Liver (tissue), 9 donors: Measurements from ENCODE around the gene TJP3. TPM values are rescaled to one million over a fixed set of nuclear protein-coding genes. Genes with fewer than 3 reads are reported as not detected.

Experiments used
- DNase-seq: peaks from one replicate; pipeline ENCODE4 v3.0.0-alpha.2; 2017; ENCODE audit warnings: low spot score
- H3K27ac ChIP-seq, 2 donors: one replicate each; pipeline ENCODE4 v1.7.0; 2013; ENCODE audit warnings: inconsistent platforms in 2 of 2, low read length in 2 of 2, control low read depth in 1 of 2, low read depth in 1 of 2, mild to moderate bottlenecking in 1 of 2
- H3K27me3 ChIP-seq, 4 donors: one replicate each; pipeline versions ENCODE4 v1.6.1 to v1.7.0; 2013; ENCODE audit warnings: low read length in 3 of 4, inconsistent platforms in 1 of 4, mild to moderate bottlenecking in 1 of 4, moderate library complexity in 1 of 4; ENCODE audit not compliant: control insufficient read depth in 4 of 4, insufficient read depth in 4 of 4
- H3K36me3 ChIP-seq, 4 donors: one replicate each; pipeline versions ENCODE4 v1.6.1 to v1.7.0; 2013; ENCODE audit warnings: low read length in 3 of 4, mild to moderate bottlenecking in 3 of 4, low read depth in 1 of 4, moderate library complexity in 1 of 4; ENCODE audit not compliant: control insufficient read depth in 4 of 4, insufficient read depth in 3 of 4
- H3K4me1 ChIP-seq, 4 donors: one replicate each; pipeline versions ENCODE4 v1.6.1 to v1.7.0; 2013; ENCODE audit warnings: low read length in 3 of 4, mild to moderate bottlenecking in 3 of 4, moderate library complexity in 1 of 4; ENCODE audit not compliant: control insufficient read depth in 4 of 4, insufficient read depth in 4 of 4
- H3K4me3 ChIP-seq, 3 donors: one replicate each; pipeline versions ENCODE4 v1.6.1 to v1.7.0; 2013; ENCODE audit warnings: low read length in 3 of 3, control low read depth in 1 of 3, low read depth in 1 of 3, mild to moderate bottlenecking in 1 of 3
- H3K9ac ChIP-seq, 2 donors: one replicate each; pipeline ENCODE4 v1.7.0; 2013; ENCODE audit warnings: low read length in 2 of 2, mild to moderate bottlenecking in 2 of 2, moderate library complexity in 2 of 2, control low read depth in 1 of 2, low read depth in 1 of 2
- H3K9me3 ChIP-seq, 4 donors: one replicate each; pipeline versions ENCODE4 v1.6.1 to v1.7.0; 2013; ENCODE audit warnings: low read length in 3 of 4; ENCODE audit not compliant: control insufficient read depth in 4 of 4
- EGR1 ChIP-seq, 2 donors: IDR thresholded peaks; 2 replicates each; pipeline ENCODE4 v1.6.1; 2016 to 2018; ENCODE audit warnings: antibody characterized with exemption in 2 of 2, low read depth in 2 of 2
- FOXA2 ChIP-seq: IDR thresholded peaks from 2 replicates; pipeline ENCODE4 v1.6.1; 2016; ENCODE audit warnings: antibody characterized with exemption
- GABPA ChIP-seq, 2 donors: IDR thresholded peaks in 1 of 2; conservative IDR thresholded peaks in 1 of 2; 2 replicates each; pipeline ENCODE4 v1.6.1; 2016; ENCODE audit warnings: antibody characterized with exemption in 2 of 2, mild to moderate bottlenecking in 1 of 2, moderate library complexity in 1 of 2
- HNF4A ChIP-seq, 2 donors: conservative IDR thresholded peaks; 2 replicates each; pipeline ENCODE4 v1.6.1; 2016; ENCODE audit warnings: antibody characterized with exemption in 2 of 2, mild to moderate bottlenecking in 2 of 2
- HNF4G ChIP-seq: IDR thresholded peaks from 2 replicates; pipeline ENCODE4 v1.6.1; 2016; ENCODE audit warnings: antibody characterized with exemption
- JUND ChIP-seq, 2 donors: IDR thresholded peaks; 2 replicates each; pipeline ENCODE4 v1.6.1; 2016; ENCODE audit warnings: antibody characterized with exemption in 2 of 2
- RAD21 ChIP-seq, 2 donors: IDR thresholded peaks; 2 replicates each; pipeline ENCODE4 v1.6.1; 2016; ENCODE audit warnings: antibody characterized with exemption in 2 of 2, mild to moderate bottlenecking in 2 of 2
- SP1 ChIP-seq: IDR thresholded peaks from 2 replicates; pipeline ENCODE4 v1.6.1; 2018; ENCODE audit warnings: antibody characterized with exemption, mild to moderate bottlenecking
- YY1 ChIP-seq: IDR thresholded peaks from 2 replicates; pipeline ENCODE4 v1.6.1; 2016; ENCODE audit warnings: antibody characterized with exemption, mild to moderate bottlenecking
- WGBS: extraction: QIAGEN DNeasy Blood & Tissue Kit; methylation state at CpG from one replicate; pipeline ENCODE4 v1.1.7; 2013; 5-methylcytosine and 5-hydroxymethylcytosine counted together
- polyA plus RNA-seq, 2 donors: library from polyadenylated mRNA; stranded (reverse) in 1 of 2; unstranded in 1 of 2; fragments of 200-250 nt in 1 of 2; fragments of >200 nt in 1 of 2; fragmentation: Nextera tagmentation in 1 of 2; extraction: Ambion mirVana in 1 of 2; gene quantifications; one replicate each; pipeline versions ENCODE4 v1.2.1 to v1.2.3, GENCODE V29; 2013 to 2015
- total RNA-seq, 2 donors: library from RNA; depleted of rRNA; stranded (reverse); fragments of >200 nt; gene quantifications; one replicate each; pipeline ENCODE4 v1.2.3, GENCODE V29; 2014
- TF ChIP-seq, protein P1 (sequence below): IDR thresholded peaks from 2 replicates; pipeline ENCODE4 v1.6.1; 2016; ENCODE audit warnings: antibody characterized with exemption, mild to moderate bottlenecking
- TF ChIP-seq, protein P2 (sequence below): fragments of 150-350 bp; IDR thresholded peaks from 2 replicates; pipeline ENCODE4 v1.5.1; 2017; ENCODE audit warnings: improper control_type of control experiment, low read depth, low read length; ENCODE audit not compliant: missing input control
- TF ChIP-seq, protein P3 (sequence below): IDR thresholded peaks from 2 replicates; pipeline ENCODE4 v1.6.1; 2016; ENCODE audit warnings: antibody characterized with exemption
- TF ChIP-seq, protein P4 (sequence below): IDR thresholded peaks from 2 replicates; pipeline ENCODE4 v1.6.1; 2016; ENCODE audit warnings: antibody characterized with exemption
- donor health status: healthy.
- donor health status: healthy.
- donor health status: healthy.
- donor health status: healthy.
- donor health status: healthy.

TJP3 gene
- total and polyA plus RNA-seq, 4 donors = 6.0 to 9.8 (median 6.7) TPM

DNA sequence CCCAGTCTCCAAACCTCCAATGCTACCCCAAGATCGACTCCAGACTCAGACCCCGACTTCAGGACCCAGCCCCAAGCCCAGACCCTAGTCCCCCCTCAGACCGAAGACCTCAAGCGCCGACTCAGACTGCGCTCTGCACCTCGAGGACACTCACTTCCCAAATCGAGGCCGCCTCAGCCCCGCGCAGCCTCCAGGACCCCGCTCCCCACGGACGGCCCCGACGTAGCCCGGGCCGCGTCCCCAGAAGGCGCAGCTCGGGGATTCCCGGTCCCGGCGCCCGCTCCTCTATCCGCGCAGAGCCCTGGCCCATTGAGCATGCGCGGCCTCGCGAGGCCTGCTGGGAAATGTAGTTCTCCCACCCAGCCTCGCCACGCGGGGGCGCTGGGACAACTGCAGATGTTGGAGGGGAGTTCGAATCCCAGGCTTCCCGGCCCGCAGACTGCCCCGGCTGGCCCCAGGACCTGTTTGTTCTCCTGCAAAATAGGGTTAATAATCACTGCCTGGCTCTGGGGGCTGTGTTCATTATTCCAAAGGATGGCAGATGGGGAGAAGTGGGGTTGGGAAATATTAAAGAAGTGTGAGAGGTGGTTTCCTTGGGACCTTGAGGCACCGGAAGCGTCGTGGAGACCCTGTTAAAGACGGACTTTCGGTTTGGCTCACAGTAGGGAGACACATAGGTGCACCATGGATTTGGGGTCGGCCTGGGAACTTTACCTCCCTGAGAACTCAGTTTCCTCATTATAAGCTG lies 53.4 kb downstream of the TJP3 start, which contains the start of gene APBA3:
TSS of gene APBA3 (minus strand) at position 311 of the 748 bp plus-strand sequence. CDS start 1,428 bp downstream, outside the sequence.
- peak; percentile 97 for DNase-seq
- H3K27ac ChIP-seq = peak within 1 kb of the TSS; percentile 94 to 100
- peaks cover 5 to 22% (median 14%) of the 10 kb centered on the region in 4 donors for H3K4me1 ChIP-seq
- no peaks in the 10 kb centered on the region for H3K9me3 ChIP-seq
- peak within 1 kb of the TSS; percentile 96 to 98 for H3K9ac ChIP-seq
- H3K27me3 ChIP-seq = no peaks in the 10 kb centered on the region
- H3K4me3 ChIP-seq = peak within 1 kb of the TSS; percentile 78 to 90 (median 83)
- 3% methylated on average over 45 of the region's 45 CpGs for WGBS
- TF ChIP-seq RAD21 (IDR thresholded peaks at IDR 0.05) (peak; percentile 37 to 48), GABPA (IDR thresholded peaks at IDR 0.05 in 1 of 2, conservative IDR thresholded peaks at IDR 0.05 in 1 of 2) (no peak), EGR1 (IDR thresholded peaks at IDR 0.05; ENCODE audit: low read depth in 2 of 2) (peak; percentile 58 to 65)
- TF ChIP-seq, protein P1, sequence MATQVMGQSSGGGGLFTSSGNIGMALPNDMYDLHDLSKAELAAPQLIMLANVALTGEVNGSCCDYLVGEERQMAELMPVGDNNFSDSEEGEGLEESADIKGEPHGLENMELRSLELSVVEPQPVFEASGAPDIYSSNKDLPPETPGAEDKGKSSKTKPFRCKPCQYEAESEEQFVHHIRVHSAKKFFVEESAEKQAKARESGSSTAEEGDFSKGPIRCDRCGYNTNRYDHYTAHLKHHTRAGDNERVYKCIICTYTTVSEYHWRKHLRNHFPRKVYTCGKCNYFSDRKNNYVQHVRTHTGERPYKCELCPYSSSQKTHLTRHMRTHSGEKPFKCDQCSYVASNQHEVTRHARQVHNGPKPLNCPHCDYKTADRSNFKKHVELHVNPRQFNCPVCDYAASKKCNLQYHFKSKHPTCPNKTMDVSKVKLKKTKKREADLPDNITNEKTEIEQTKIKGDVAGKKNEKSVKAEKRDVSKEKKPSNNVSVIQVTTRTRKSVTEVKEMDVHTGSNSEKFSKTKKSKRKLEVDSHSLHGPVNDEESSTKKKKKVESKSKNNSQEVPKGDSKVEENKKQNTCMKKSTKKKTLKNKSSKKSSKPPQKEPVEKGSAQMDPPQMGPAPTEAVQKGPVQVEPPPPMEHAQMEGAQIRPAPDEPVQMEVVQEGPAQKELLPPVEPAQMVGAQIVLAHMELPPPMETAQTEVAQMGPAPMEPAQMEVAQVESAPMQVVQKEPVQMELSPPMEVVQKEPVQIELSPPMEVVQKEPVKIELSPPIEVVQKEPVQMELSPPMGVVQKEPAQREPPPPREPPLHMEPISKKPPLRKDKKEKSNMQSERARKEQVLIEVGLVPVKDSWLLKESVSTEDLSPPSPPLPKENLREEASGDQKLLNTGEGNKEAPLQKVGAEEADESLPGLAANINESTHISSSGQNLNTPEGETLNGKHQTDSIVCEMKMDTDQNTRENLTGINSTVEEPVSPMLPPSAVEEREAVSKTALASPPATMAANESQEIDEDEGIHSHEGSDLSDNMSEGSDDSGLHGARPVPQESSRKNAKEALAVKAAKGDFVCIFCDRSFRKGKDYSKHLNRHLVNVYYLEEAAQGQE = peak; percentile 14
- TF ChIP-seq, protein P2, sequence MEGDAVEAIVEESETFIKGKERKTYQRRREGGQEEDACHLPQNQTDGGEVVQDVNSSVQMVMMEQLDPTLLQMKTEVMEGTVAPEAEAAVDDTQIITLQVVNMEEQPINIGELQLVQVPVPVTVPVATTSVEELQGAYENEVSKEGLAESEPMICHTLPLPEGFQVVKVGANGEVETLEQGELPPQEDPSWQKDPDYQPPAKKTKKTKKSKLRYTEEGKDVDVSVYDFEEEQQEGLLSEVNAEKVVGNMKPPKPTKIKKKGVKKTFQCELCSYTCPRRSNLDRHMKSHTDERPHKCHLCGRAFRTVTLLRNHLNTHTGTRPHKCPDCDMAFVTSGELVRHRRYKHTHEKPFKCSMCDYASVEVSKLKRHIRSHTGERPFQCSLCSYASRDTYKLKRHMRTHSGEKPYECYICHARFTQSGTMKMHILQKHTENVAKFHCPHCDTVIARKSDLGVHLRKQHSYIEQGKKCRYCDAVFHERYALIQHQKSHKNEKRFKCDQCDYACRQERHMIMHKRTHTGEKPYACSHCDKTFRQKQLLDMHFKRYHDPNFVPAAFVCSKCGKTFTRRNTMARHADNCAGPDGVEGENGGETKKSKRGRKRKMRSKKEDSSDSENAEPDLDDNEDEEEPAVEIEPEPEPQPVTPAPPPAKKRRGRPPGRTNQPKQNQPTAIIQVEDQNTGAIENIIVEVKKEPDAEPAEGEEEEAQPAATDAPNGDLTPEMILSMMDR = peak; percentile 42
- peaks cover 0 to 12% (median 5%) of the 10 kb centered on the region in 4 donors for H3K36me3 ChIP-seq

DNA sequence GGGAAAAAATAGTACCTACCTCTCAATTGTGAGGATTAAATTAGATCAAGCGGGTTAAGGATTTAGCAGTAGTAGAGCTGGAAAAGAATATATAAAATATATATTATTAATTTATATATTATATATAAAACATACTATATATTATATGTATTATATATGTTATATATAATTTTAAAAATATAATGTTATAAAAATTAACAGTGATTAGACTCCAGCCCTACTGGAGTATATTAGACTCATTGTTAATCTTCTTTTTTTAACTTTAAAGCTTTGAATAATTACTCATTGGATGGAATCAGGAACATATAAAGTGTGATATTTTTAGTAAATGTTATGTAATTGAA lies 53.9 kb downstream of the TJP3 start:
- Histone ChIP-seq H3K36me3 (peaks cover 0 to 18% (median 7%) of the 10 kb centered on the region in 4 donors), H3K4me1 (peaks cover 5 to 22% (median 14%) of the 10 kb centered on the region in 4 donors), H3K9ac (no peak overlapping the region), H3K27me3 (no peaks in the 10 kb centered on the region), H3K9me3 (no peaks in the 10 kb centered on the region), H3K4me3 (no peak overlapping the region), H3K27ac (peak overlapping the region; percentile 94 to 100)
- 75% methylated on average over 1 of the region's 1 CpG for WGBS
- no peak for DNase-seq
- TF ChIP-seq SP1 = no peak
- no peak for TF ChIP-seq YY1
- TF ChIP-seq EGR1 (IDR thresholded peaks at IDR 0.05; ENCODE audit: low read depth in 2 of 2) = no peak
- TF ChIP-seq, protein P3, sequence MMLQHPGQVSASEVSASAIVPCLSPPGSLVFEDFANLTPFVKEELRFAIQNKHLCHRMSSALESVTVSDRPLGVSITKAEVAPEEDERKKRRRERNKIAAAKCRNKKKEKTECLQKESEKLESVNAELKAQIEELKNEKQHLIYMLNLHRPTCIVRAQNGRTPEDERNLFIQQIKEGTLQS = no peak
- no peak for TF ChIP-seq GABPA (IDR thresholded peaks at IDR 0.05 in 1 of 2, conservative IDR thresholded peaks at IDR 0.05 in 1 of 2)
- no peak for TF ChIP-seq JUND (IDR thresholded peaks at IDR 0.05)
- TF ChIP-seq HNF4A (conservative IDR thresholded peaks at IDR 0.05) = no peak
- TF ChIP-seq, protein P4, sequence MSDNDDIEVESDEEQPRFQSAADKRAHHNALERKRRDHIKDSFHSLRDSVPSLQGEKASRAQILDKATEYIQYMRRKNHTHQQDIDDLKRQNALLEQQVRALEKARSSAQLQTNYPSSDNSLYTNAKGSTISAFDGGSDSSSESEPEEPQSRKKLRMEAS = no peak
- no peak for TF ChIP-seq FOXA2
- no peak for TF ChIP-seq HNF4G
